ENCODE data around the gene DSE. TPM values are rescaled to one million over a fixed set of nuclear protein-coding genes. Genes with fewer than 3 reads are reported as not detected.

The DSE gene
- total RNA-seq, 3 donors from 2014 or later (not counting 1 experiment from before 2014, with no cell fraction given), result 7.4 to 9.6 (median 7.6) TPM

DNA sequence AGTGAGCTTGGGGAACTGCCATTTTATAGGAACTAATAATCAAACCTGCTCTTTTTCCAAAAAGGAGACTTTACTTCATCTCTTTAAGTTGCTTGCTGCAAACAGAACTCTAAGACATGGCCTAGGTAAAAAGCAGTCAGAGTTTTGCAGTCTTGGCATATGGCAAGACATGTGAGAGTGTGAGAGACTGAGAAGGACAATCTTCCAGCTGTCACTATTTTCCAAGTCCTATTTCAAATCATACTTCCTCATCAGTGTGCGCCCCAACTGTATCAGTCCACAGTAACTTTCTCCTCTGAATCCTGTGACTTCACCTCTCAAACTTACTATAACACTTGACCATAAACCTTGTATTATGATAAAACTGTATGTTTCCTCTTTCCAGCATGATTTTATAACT, 100.8 kb downstream of the DSE start:
- H3K9me3 ChIP-seq (ENCODE audit: control insufficient read depth, insufficient read depth, low read length), result no peaks in the 10 kb centered on the region
- Mint-ChIP-seq H3K9me3 (no peaks in the 10 kb centered on the region), H3K4me1 (peaks cover 20 to 23% of the 10 kb centered on the region in 2 donors), H3K4me3 (no peak overlapping the region), H3K27ac (no peak overlapping the region), H3K27me3 (ENCODE audit: low read depth in 2 of 2) (no peaks in the 10 kb centered on the region), H3K36me3 (no peaks in the 10 kb centered on the region)
- H3K27ac ChIP-seq (ENCODE audit: low read length), result no peak overlapping the region
- no peaks in the 10 kb centered on the region for H3K36me3 ChIP-seq (ENCODE audit: control insufficient read depth, insufficient read depth, low read length)
- 90% methylated on average over 1 of the region's 1 CpG for WGBS (ENCODE audit: insufficient coverage)
- no peaks in the 10 kb centered on the region for H3K27me3 ChIP-seq (ENCODE audit: control insufficient read depth, insufficient read depth, low read length)
- no peaks in the 10 kb centered on the region for H3K4me1 ChIP-seq (ENCODE audit: control insufficient read depth, insufficient read depth, low read length)
- no peak overlapping the region for H3K4me3 ChIP-seq (ENCODE audit: low read length)
- ATAC-seq (no peak), DNase-seq (no peak)
- intact Hi-C loops (cut with micrococcal nuclease), result no loop called here
- TF ChIP-seq CTCF (IDR thresholded peaks at IDR 0.05), result no peak

GRCh38 chr6:116472706-116473105, 102.0 kb downstream of the DSE start:
- Mint-ChIP-seq H3K27ac (no peak overlapping the region), H3K36me3 (no peaks in the 10 kb centered on the region), H3K4me1 (peaks cover 26 to 29% of the 10 kb centered on the region in 2 donors), H3K9me3 (no peaks in the 10 kb centered on the region), H3K4me3 (no peak overlapping the region), H3K27me3 (ENCODE audit: low read depth in 2 of 2) (no peaks in the 10 kb centered on the region)
- no peaks in the 10 kb centered on the region for H3K4me1 ChIP-seq (ENCODE audit: control insufficient read depth, insufficient read depth, low read length)
- WGBS (ENCODE audit: insufficient coverage), result 95% methylated on average over 3 of the region's 3 CpGs
- no peak overlapping the region for H3K27ac ChIP-seq (ENCODE audit: low read length)
- H3K27me3 ChIP-seq (ENCODE audit: control insufficient read depth, insufficient read depth, low read length), result no peaks in the 10 kb centered on the region
- no peak for DNase-seq
- H3K9me3 ChIP-seq (ENCODE audit: control insufficient read depth, insufficient read depth, low read length), result no peaks in the 10 kb centered on the region
- H3K4me3 ChIP-seq (ENCODE audit: low read length), result no peak overlapping the region
- ATAC-seq, result no peak
- no peak for TF ChIP-seq CTCF (IDR thresholded peaks at IDR 0.05)
- intact Hi-C loops (cut with micrococcal nuclease), result no loop called here
- no peaks in the 10 kb centered on the region for H3K36me3 ChIP-seq (ENCODE audit: control insufficient read depth, insufficient read depth, low read length)

DNA sequence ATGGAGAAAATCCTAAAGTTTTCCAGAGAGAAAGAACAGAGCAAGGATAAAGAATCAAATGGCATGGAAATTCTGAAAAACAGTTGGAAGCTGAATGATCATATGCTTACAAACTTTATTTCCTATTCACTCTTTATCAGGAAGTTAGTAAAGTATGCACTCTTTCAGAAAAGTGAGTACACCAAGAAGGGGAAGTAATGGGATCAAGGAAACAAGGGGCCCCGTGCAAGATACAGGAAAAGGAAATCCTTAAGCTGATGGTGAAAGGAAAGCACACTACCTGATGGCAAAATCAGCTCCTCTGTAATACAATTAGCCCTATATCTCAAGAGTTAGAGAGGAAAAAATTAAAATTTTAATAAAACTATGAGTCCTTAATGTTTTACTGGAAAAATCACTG, 104.4 kb downstream of the DSE start:
- no peaks in the 10 kb centered on the region for H3K36me3 Mint-ChIP-seq
- TF ChIP-seq CTCF (IDR thresholded peaks at IDR 0.05), result no peak
- H3K4me1 ChIP-seq (ENCODE audit: control insufficient read depth, insufficient read depth, low read length), result no peaks in the 10 kb centered on the region
- peak overlapping the region; percentile 29 for H3K4me3 ChIP-seq (ENCODE audit: low read length)
- peak overlapping the region; percentile 70 for H3K27ac ChIP-seq (ENCODE audit: low read length)
- peaks cover 26 to 33% of the 10 kb centered on the region in 2 donors for H3K4me1 Mint-ChIP-seq
- peak overlapping the region; percentile 87 for H3K4me3 Mint-ChIP-seq
- intact Hi-C loops (cut with micrococcal nuclease), result no loop called here
- DNase-seq, result no peak
- WGBS (ENCODE audit: insufficient coverage), result no CpG with 5 or more reads among the region's 1 CpG
- no peaks in the 10 kb centered on the region for H3K27me3 ChIP-seq (ENCODE audit: control insufficient read depth, insufficient read depth, low read length)
- H3K9me3 ChIP-seq (ENCODE audit: control insufficient read depth, insufficient read depth, low read length), result no peaks in the 10 kb centered on the region
- no peak for ATAC-seq
- peak overlapping the region; percentile 88 to 90 for H3K27ac Mint-ChIP-seq
- H3K9me3 Mint-ChIP-seq, result no peaks in the 10 kb centered on the region
- H3K27me3 Mint-ChIP-seq (ENCODE audit: low read depth in 2 of 2), result no peaks in the 10 kb centered on the region
- H3K36me3 ChIP-seq (ENCODE audit: control insufficient read depth, insufficient read depth, low read length), result no peaks in the 10 kb centered on the region

GRCh38 chr6:116476002-116476678, 105.4 kb downstream of the DSE start:
- DNase-seq (peak; percentile 26 to 34), ATAC-seq (peak; percentile 90 to 94 (median 92))
- Histone ChIP-seq H3K27me3 (ENCODE audit: control insufficient read depth, insufficient read depth, low read length) (no peaks in the 10 kb centered on the region), H3K9me3 (ENCODE audit: control insufficient read depth, insufficient read depth, low read length) (no peaks in the 10 kb centered on the region), H3K36me3 (ENCODE audit: control insufficient read depth, insufficient read depth, low read length) (no peaks in the 10 kb centered on the region), H3K4me1 (ENCODE audit: control insufficient read depth, insufficient read depth, low read length) (no peaks in the 10 kb centered on the region), H3K27ac (ENCODE audit: low read length) (peak overlapping the region; percentile 70), H3K4me3 (ENCODE audit: low read length) (peak overlapping the region; percentile 29)
- TF ChIP-seq CTCF (IDR thresholded peaks at IDR 0.05), result no peak
- peaks cover 26 to 33% of the 10 kb centered on the region in 2 donors for H3K4me1 Mint-ChIP-seq
- H3K4me3 Mint-ChIP-seq, result peak overlapping the region; percentile 87
- H3K9me3 Mint-ChIP-seq, result no peaks in the 10 kb centered on the region
- intact Hi-C loops (cut with micrococcal nuclease), result loop anchor here (2.0 kb wide), 1 partner anchor 13 kb away; no protein-coding TSS in a partner anchor
- H3K27ac Mint-ChIP-seq, result peak overlapping the region; percentile 88 to 90
- WGBS (ENCODE audit: insufficient coverage), result 0% methylated on average over 4 of the region's 5 CpGs
- no peaks in the 10 kb centered on the region for H3K27me3 Mint-ChIP-seq (ENCODE audit: low read depth in 2 of 2)
- no peaks in the 10 kb centered on the region for H3K36me3 Mint-ChIP-seq
